Activated naive CD4-positive, alpha-beta T cell treated with anti-CD3 and anti-CD28 coated beads for 36 hours (primary cell): ENCODE data around the gene EEF2KMT. TPM values are rescaled to one million over a fixed set of nuclear protein-coding genes. Genes with fewer than 3 reads are reported as not detected.
"Not testable (repeated sequence)": the region's sequence is repeated elsewhere in the genome, so short reads cannot be mapped to it uniquely, and the experiment has no call there.

Source experiments
- CTCF ChIA-PET: fragments of 350-600 bp; sonication (Branson Sonifier 250); formaldehyde crosslinking; loops from one replicate; lab custom pipeline; 2021; ENCODE audit warnings: antibody characterized with exemption; lab: Charles Lee
- DNase-seq: peaks from one replicate; pipeline ENCODE4 v3.0.0-alpha.2; 2020
- H3K27ac Mint-ChIP-seq: one replicate; pipeline ENCODE4 v1.8.0; 2021; ENCODE audit warnings: mild to moderate bottlenecking, mixed read lengths
- H3K27me3 Mint-ChIP-seq: one replicate; pipeline ENCODE4 v1.8.0; 2021; ENCODE audit warnings: low read depth, mixed read lengths
- H3K36me3 Mint-ChIP-seq: one replicate; pipeline ENCODE4 v1.8.0; 2021; ENCODE audit warnings: low read depth, mixed read lengths
- H3K4me1 Mint-ChIP-seq: one replicate; pipeline ENCODE4 v1.8.0; 2021; ENCODE audit warnings: low read depth, mixed read lengths
- H3K4me3 Mint-ChIP-seq: one replicate; pipeline ENCODE4 v1.8.0; 2021; ENCODE audit warnings: mild to moderate bottlenecking, moderate library complexity, mixed read lengths
- H3K9me3 Mint-ChIP-seq: one replicate; pipeline ENCODE4 v1.8.0; 2021; ENCODE audit warnings: mixed read lengths
- intact Hi-C: fragments of 100-400 bp; cut with micrococcal nuclease; formaldehyde crosslinking; loops from one replicate; pipeline ENCODE4 v1.15.1; 2023
- total RNA-seq, 2 experiments: library from RNA; stranded (reverse); gene quantifications; one replicate each; pipeline ENCODE4 v1.2.3, GENCODE V29; 2021

EEF2KMT gene
- total RNA-seq, 2 experiments from 2014 or later, result 13.8 to 14.2 TPM

- DNase-seq, H3K27ac Mint-ChIP-seq, H3K4me3 Mint-ChIP-seq, H3K27me3 Mint-ChIP-seq, H3K9me3 Mint-ChIP-seq: not testable (repeated sequence)
- CTCF ChIA-PET, result interaction anchor here (2.8 kb wide), 1 partner anchor 11 kb away, joined by 11 read pairs; no protein-coding TSS in a partner anchor
- Mint-ChIP-seq H3K4me1 (peaks cover 31% of the 10 kb centered on the region), H3K36me3 (peaks cover 12% of the 10 kb centered on the region)
- intact Hi-C loops, result loop anchor here (5.0 kb wide), 1 partner anchor 41 kb away; the partner anchor contains the start of gene NAGPA
Measured at GRCh38 chr16:5073771-5074170, 23.8 kb downstream of the EEF2KMT start.

GRCh38 chr16:5073279-5073629 lies 24.3 kb downstream of the EEF2KMT start:
- intact Hi-C loops, result loop anchor here (5.0 kb wide), 1 partner anchor 41 kb away; the partner anchor contains the start of gene NAGPA
- Mint-ChIP-seq H3K36me3 (peaks cover 12% of the 10 kb centered on the region), H3K27ac (no peak overlapping the region), H3K27me3 (no peaks in the 10 kb centered on the region), H3K4me3 (peak overlapping the region; percentile 97), H3K9me3 (no peaks in the 10 kb centered on the region), H3K4me1 (peaks cover 31% of the 10 kb centered on the region)
- CTCF ChIA-PET, result no interaction called here
- DNase-seq, result no peak

GRCh38 chr16:5072334-5073278 lies 25.0 kb downstream of the EEF2KMT start:
- Mint-ChIP-seq H3K27me3 (no peaks in the 10 kb centered on the region), H3K9me3 (no peaks in the 10 kb centered on the region), H3K4me1 (peaks cover 31% of the 10 kb centered on the region), H3K36me3 (peaks cover 12% of the 10 kb centered on the region), H3K27ac (peak overlapping the region; percentile 86), H3K4me3 (peak overlapping the region; percentile 97)
- intact Hi-C loops, result loop anchor here (5.0 kb wide), 1 partner anchor 40 kb away; the partner anchor contains the start of gene NAGPA
- CTCF ChIA-PET, result interaction anchor here (1.2 kb wide), 2 partner anchors 13 to 20 kb away, joined by 3 to 4 read pairs; no protein-coding TSS in a partner anchor
- no peak for DNase-seq

- CTCF ChIA-PET, result interaction anchor here (1.2 kb wide), 2 partner anchors 13 to 21 kb away, joined by 3 to 4 read pairs; no protein-coding TSS in a partner anchor
- H3K9me3 Mint-ChIP-seq, result no peaks in the 10 kb centered on the region
- peak within 1 kb of the TSS; percentile 86 for H3K27ac Mint-ChIP-seq
- no peaks in the 10 kb centered on the region for H3K27me3 Mint-ChIP-seq
- peaks cover 12% of the 10 kb centered on the region for H3K36me3 Mint-ChIP-seq
- H3K4me3 Mint-ChIP-seq, result peak within 1 kb of the TSS; percentile 97
- intact Hi-C loops, result loop anchor here (1.0 to 5.0 kb wide), 2 partner anchors 25 to 40 kb away; partner anchors contain the start of genes EEF2KMT and NAGPA
- peak; percentile 92 for DNase-seq
- peaks cover 31% of the 10 kb centered on the region for H3K4me1 Mint-ChIP-seq
Measured at GRCh38 chr16:5071681-5072333, 25.8 kb downstream of the EEF2KMT start, which contains the start of gene ALG1. Gene ALG1, plus strand, starts transcription at chr16:5071843. Its CDS starts 7 bp downstream, at chr16:5071850.

- intact Hi-C loops, result loop anchor here (1.0 to 5.0 kb wide), 2 partner anchors 26 to 39 kb away; partner anchors contain the start of genes EEF2KMT and NAGPA
- Mint-ChIP-seq H3K27me3 (no peaks in the 10 kb centered on the region), H3K9me3 (no peaks in the 10 kb centered on the region), H3K27ac (peak overlapping the region; percentile 86), H3K36me3 (peaks cover 12% of the 10 kb centered on the region), H3K4me3 (peak overlapping the region; percentile 97), H3K4me1 (peaks cover 31% of the 10 kb centered on the region)
- CTCF ChIA-PET, result interaction anchor here (1.2 kb wide), 1 partner anchor 21 kb away, joined by 3 read pairs; no protein-coding TSS in a partner anchor
- no peak for DNase-seq
Measured at GRCh38 chr16:5071341-5071680, 26.3 kb downstream of the EEF2KMT start.

- Mint-ChIP-seq H3K9me3 (no peaks in the 10 kb centered on the region), H3K36me3 (peaks cover 9% of the 10 kb centered on the region), H3K27ac (peak overlapping the region; percentile 86), H3K27me3 (no peaks in the 10 kb centered on the region), H3K4me1 (peaks cover 31% of the 10 kb centered on the region), H3K4me3 (peak overlapping the region; percentile 97)
- no peak for DNase-seq
- CTCF ChIA-PET, result interaction anchor here (0.6 to 1.6 kb wide), 4 partner anchors 12 to 22 kb away, joined by 3 to 5 read pairs (median 4); no protein-coding TSS in a partner anchor
- intact Hi-C loops, result loop anchor here (1.0 to 5.0 kb wide), 2 partner anchors 27 to 38 kb away; partner anchors contain the start of genes EEF2KMT and NAGPA
Measured at GRCh38 chr16:5070431-5071186, 27.0 kb downstream of the EEF2KMT start.

GRCh38 chr16:5069854-5070253 lies 27.7 kb downstream of the EEF2KMT start:
- H3K4me3 Mint-ChIP-seq, result no peak overlapping the region
- H3K4me1 Mint-ChIP-seq, result peaks cover 31% of the 10 kb centered on the region
- no peak overlapping the region for H3K27ac Mint-ChIP-seq
- no peaks in the 10 kb centered on the region for H3K9me3 Mint-ChIP-seq
- no peak for DNase-seq
- intact Hi-C loops, result loop anchor here (5.0 kb wide), 1 partner anchor 38 kb away; the partner anchor contains the start of gene NAGPA
- peaks cover 4% of the 10 kb centered on the region for H3K36me3 Mint-ChIP-seq
- H3K27me3 Mint-ChIP-seq, result no peaks in the 10 kb centered on the region
- CTCF ChIA-PET, result interaction anchor here (1.4 to 1.6 kb wide), 3 partner anchors 12 to 15 kb away, joined by 3 to 5 read pairs (median 4); no protein-coding TSS in a partner anchor

GRCh38 chr16:5069048-5069447 lies 28.5 kb downstream of the EEF2KMT start:
- intact Hi-C loops, result no loop called here
- CTCF ChIA-PET, result interaction anchor here (0.6 to 1.5 kb wide), 2 partner anchors 13 to 235 kb away, joined by 4 to 5 read pairs; no protein-coding TSS in a partner anchor
- H3K27ac Mint-ChIP-seq, result no peak overlapping the region

GRCh38 chr16:5066511-5066910 lies 31.1 kb downstream of the EEF2KMT start:
- H3K27ac Mint-ChIP-seq, result no peak overlapping the region
- intact Hi-C loops, result no loop called here
- H3K4me1 Mint-ChIP-seq, result peaks cover 9% of the 10 kb centered on the region
- no peak overlapping the region for H3K4me3 Mint-ChIP-seq
- no peaks in the 10 kb centered on the region for H3K9me3 Mint-ChIP-seq
- CTCF ChIA-PET, result no interaction called here
- H3K36me3 Mint-ChIP-seq, result no peaks in the 10 kb centered on the region
- H3K27me3 Mint-ChIP-seq, result no peaks in the 10 kb centered on the region
- DNase-seq, result no peak

More at GRCh38 chr16:5069048-5069447, 28.5 kb downstream of the EEF2KMT start:
- Mint-ChIP-seq H3K9me3 (no peaks in the 10 kb centered on the region), H3K27me3 (no peaks in the 10 kb centered on the region), H3K36me3 (peaks cover 2% of the 10 kb centered on the region), H3K4me1 (peaks cover 27% of the 10 kb centered on the region), H3K4me3 (no peak overlapping the region)
- no peak for DNase-seq

GRCh38 chr16:5065813-5066212 lies 31.8 kb downstream of the EEF2KMT start, which contains the start of gene C16orf89:
Gene C16orf89, minus strand, starts transcription at chr16:5065956. Its CDS starts 48 bp downstream, at chr16:5065908.
- no peaks in the 10 kb centered on the region for H3K9me3 Mint-ChIP-seq
- H3K27me3 Mint-ChIP-seq, result no peaks in the 10 kb centered on the region
- intact Hi-C loops, result no loop called here
- peaks cover 2% of the 10 kb centered on the region for H3K4me1 Mint-ChIP-seq
- CTCF ChIA-PET, result no interaction called here
- no peak within 1 kb of the TSS for H3K27ac Mint-ChIP-seq
- H3K36me3 Mint-ChIP-seq, result no peaks in the 10 kb centered on the region
- no peak for DNase-seq
- H3K4me3 Mint-ChIP-seq, result no peak within 1 kb of the TSS

- Mint-ChIP-seq H3K27ac (no peak overlapping the region), H3K27me3 (no peaks in the 10 kb centered on the region), H3K4me1 (no peaks in the 10 kb centered on the region), H3K4me3 (no peak overlapping the region), H3K9me3 (no peaks in the 10 kb centered on the region), H3K36me3 (no peaks in the 10 kb centered on the region)
- intact Hi-C loops, result no loop called here
- CTCF ChIA-PET, result no interaction called here
- DNase-seq, result no peak
Measured at GRCh38 chr16:5065326-5065725, 32.3 kb downstream of the EEF2KMT start.
